HEK293 (cell line): ENCODE results near the gene BOC.
A peak's percentile ranks its signal among the peaks of the same experiment; 100 is the strongest.

Experiments used
- CTCF ChIA-PET: fragments of 350-600 bp; formaldehyde crosslinking; extraction: SDS; loops from one replicate; lab custom pipeline; 2021; ENCODE audit warnings: antibody characterized with exemption; lab: Yijun Ruan, JAX
- POLR2A ChIA-PET: fragments of 300-600 bp; formaldehyde crosslinking; extraction: SDS; loops from one replicate; lab custom pipeline; 2020; ENCODE audit warnings: antibody characterized with exemption, inconsistent platforms; lab: Yijun Ruan, JAX
- H3K27ac ChIP-seq: fragments of 200-500 bp; sonication (Bioruptor generic); 2 replicates; pipeline ENCODE4 v1.5.1; 2014; ENCODE audit warnings: low read depth, low read length, control low read depth, inconsistent platforms; ENCODE audit errors: extremely low read depth
- H3K36me3 ChIP-seq, 2 experiments: fragments of 200-500 bp in 1 of 2; sonication (Bioruptor generic) in 1 of 2; 1 replicate in 1 of 2; 2 replicates in 1 of 2; pipeline ENCODE4 v1.5.1; 2014 to 2017; ENCODE audit warnings: inconsistent platforms in 2 of 2, low read length in 2 of 2; ENCODE audit not compliant: control insufficient read depth in 2 of 2, insufficient read depth in 1 of 2
- H3K4me1 ChIP-seq: fragments of 200-500 bp; sonication (Bioruptor generic); 2 replicates; pipeline ENCODE4 v1.5.1; 2014; ENCODE audit warnings: mild to moderate bottlenecking, low read length, inconsistent platforms; ENCODE audit not compliant: control insufficient read depth, insufficient read depth
- H3K4me3 ChIP-seq: 2 replicates; pipeline ENCODE4 v1.5.1; 2011; ENCODE audit warnings: low read depth, mild to moderate bottlenecking, control low read depth, low read length, moderate library complexity
- H3K9me3 ChIP-seq: fragments of 200-500 bp; sonication (Bioruptor generic); 2 replicates; pipeline ENCODE4 v1.5.1; 2014; ENCODE audit warnings: low read depth, low read length, inconsistent platforms; ENCODE audit not compliant: control insufficient read depth, insufficient read depth
- AEBP2 ChIP-seq: fragments of 450-650 bp; formaldehyde crosslinking; IDR thresholded peaks from 2 replicates; pipeline ENCODE4 v1.5.1; 2016; ENCODE audit warnings: missing biosample characterization, missing genetic modification characterization, borderline replicate concordance
- EGR2 ChIP-seq: fragments of 450-650 bp; formaldehyde crosslinking; IDR thresholded peaks from 2 replicates; pipeline ENCODE4 v1.5.1; 2016; ENCODE audit warnings: low read depth, missing biosample characterization, missing genetic modification characterization
- GLIS1 ChIP-seq: fragments of 450-650 bp; formaldehyde crosslinking; IDR thresholded peaks from 2 replicates; pipeline ENCODE4 v1.5.1; 2016; ENCODE audit warnings: missing biosample characterization, missing genetic modification characterization
- RBAK ChIP-seq: fragments of 450-650 bp; formaldehyde crosslinking; IDR thresholded peaks from 2 replicates; pipeline ENCODE4 v1.5.1; 2016; ENCODE audit warnings: missing biosample characterization, missing genetic modification characterization
- SCRT2 ChIP-seq: fragments of 450-650 bp; formaldehyde crosslinking; IDR thresholded peaks from 2 replicates; pipeline ENCODE4 v1.5.1; 2016; ENCODE audit warnings: missing biosample characterization, missing genetic modification characterization
- TRIM28 ChIP-seq: IDR thresholded peaks from 2 replicates; pipeline ENCODE4 v1.6.1; 2011; ENCODE audit warnings: low read length, control low read depth, borderline replicate concordance
- WT1 ChIP-seq: fragments of 450-650 bp; formaldehyde crosslinking; IDR thresholded peaks from 2 replicates; pipeline ENCODE4 v1.5.1; 2016; ENCODE audit warnings: missing biosample characterization, missing genetic modification characterization
- ZBTB26 ChIP-seq: fragments of 450-650 bp; formaldehyde crosslinking; optimal IDR thresholded peaks from 2 replicates; pipeline ENCODE3; 2016; ENCODE audit warnings: missing biosample characterization, mild to moderate bottlenecking, missing genetic modification characterization
- ZFHX2 ChIP-seq: fragments of 450-650 bp; formaldehyde crosslinking; conservative IDR thresholded peaks from 2 replicates; pipeline ENCODE4 v1.5.1; 2016; ENCODE audit warnings: missing biosample characterization, missing genetic modification characterization
- ZFP37 ChIP-seq: fragments of 450-650 bp; formaldehyde crosslinking; IDR thresholded peaks from 2 replicates; pipeline ENCODE4 v1.5.1; 2016; ENCODE audit warnings: missing biosample characterization, missing genetic modification characterization
- ZNF157 ChIP-seq: fragments of 450-650 bp; formaldehyde crosslinking; IDR thresholded peaks from 2 replicates; pipeline ENCODE4 v1.5.1; 2016; ENCODE audit warnings: missing biosample characterization, missing genetic modification characterization
- ZNF169 ChIP-seq: fragments of 450-650 bp; formaldehyde crosslinking; IDR thresholded peaks from 2 replicates; pipeline ENCODE4 v1.5.1; 2016; ENCODE audit warnings: missing biosample characterization, missing genetic modification characterization
- ZNF175 ChIP-seq: fragments of 450-650 bp; formaldehyde crosslinking; IDR thresholded peaks from 2 replicates; pipeline ENCODE4 v1.5.1; 2016; ENCODE audit warnings: missing biosample characterization, missing genetic modification characterization
- ZNF341 ChIP-seq: fragments of 450-650 bp; formaldehyde crosslinking; IDR thresholded peaks from 2 replicates; pipeline ENCODE4; 2016; ENCODE audit warnings: low read depth, missing biosample characterization, missing genetic modification characterization
- ZNF354C ChIP-seq: fragments of 450-650 bp; formaldehyde crosslinking; IDR thresholded peaks from 2 replicates; pipeline ENCODE4 v1.5.1; 2016; ENCODE audit warnings: missing biosample characterization, missing genetic modification characterization, low read depth, borderline replicate concordance
- ZNF391 ChIP-seq: fragments of 450-650 bp; formaldehyde crosslinking; IDR thresholded peaks from 2 replicates; pipeline ENCODE4 v1.5.1; 2016; ENCODE audit warnings: low read depth, missing biosample characterization, missing genetic modification characterization, borderline replicate concordance
- ZNF398 ChIP-seq: fragments of 450-650 bp; formaldehyde crosslinking; IDR thresholded peaks from 2 replicates; pipeline ENCODE4 v1.5.1; 2017; ENCODE audit warnings: missing biosample characterization, missing genetic modification characterization
- ZNF513 ChIP-seq: fragments of 450-650 bp; IDR thresholded peaks from 2 replicates; pipeline ENCODE4 v1.5.1; 2018; ENCODE audit warnings: missing biosample characterization, missing genetic modification characterization
- ZNF677 ChIP-seq: fragments of 450-650 bp; IDR thresholded peaks from 2 replicates; pipeline ENCODE4 v1.5.0; 2018; ENCODE audit warnings: missing biosample characterization, mild to moderate bottlenecking, missing genetic modification characterization, moderate library complexity
- ZNF701 ChIP-seq: fragments of 450-650 bp; formaldehyde crosslinking; IDR thresholded peaks from 2 replicates; pipeline ENCODE4 v1.5.1; 2016; ENCODE audit warnings: missing biosample characterization, missing genetic modification characterization
- ZNF704 ChIP-seq: fragments of 450-650 bp; formaldehyde crosslinking; IDR thresholded peaks from 2 replicates; pipeline ENCODE4 v1.5.1; 2016; ENCODE audit warnings: missing biosample characterization, missing genetic modification characterization
- ZNF768 ChIP-seq: fragments of 450-650 bp; formaldehyde crosslinking; IDR thresholded peaks from 2 replicates; pipeline ENCODE4 v1.5.1; 2018; ENCODE audit warnings: missing biosample characterization, mild to moderate bottlenecking, missing genetic modification characterization

BOC gene

GRCh38 chr3:113240841-113241240, 29.5 kb downstream of the BOC start:
- POLR2A ChIA-PET, result no interaction called here
- CTCF ChIA-PET, result interaction anchor here (0.6 kb wide), 2 partner anchors 174 to 190 kb away, joined by 3 read pairs; no protein-coding TSS in a partner anchor
- H3K27ac ChIP-seq, result no peak overlapping the region
- H3K9me3 ChIP-seq, result no peaks in the 10 kb centered on the region
- H3K4me3 ChIP-seq, result no peak overlapping the region
- TF ChIP-seq RBAK (tag by site-specific recombination) (no peak), ZNF704 (no peak), ZNF175 (tag by site-specific recombination) (no peak), ZNF169 (tag by site-specific recombination) (no peak), ZNF391 (tag by site-specific recombination) (no peak), ZNF677 (tag by site-specific recombination) (no peak), AEBP2 (tag by site-specific recombination) (no peak), ZBTB26 (tag by site-specific recombination) (no peak), ZNF157 (tag by site-specific recombination) (no peak), ZNF354C (no peak), SCRT2 (tag by site-specific recombination) (no peak), ZNF701 (tag by site-specific recombination) (no peak)
- H3K36me3 ChIP-seq, result no peaks in the 10 kb centered on the region
- H3K4me1 ChIP-seq, result no peaks in the 10 kb centered on the region; the same call in 1 of the 2 replicates

- H3K4me3 ChIP-seq, result no peak overlapping the region
- no peaks in the 10 kb centered on the region for H3K36me3 ChIP-seq
- ChIA-PET POLR2A (no interaction called here), CTCF (interaction anchor here (0.6 kb wide), 1 partner anchor 175 kb away, joined by 3 read pairs; no protein-coding TSS in a partner anchor)
- no peak overlapping the region for H3K27ac ChIP-seq
- TF ChIP-seq WT1 (peak; percentile 91), ZNF341 (0 out of 2 replicates have a peak, but pooled peaks have one; percentile 21), ZFHX2 (tag by site-specific recombination) (peak; percentile 88), EGR2 (peak; percentile 91), ZNF768 (tag by site-specific recombination) (no peak), ZFP37 (tag by site-specific recombination) (no peak), ZNF513 (tag by site-specific recombination) (peak; percentile 29; the same call in 1 of the 2 replicates), TRIM28 (peak; percentile 71; the same call in 1 of the 2 replicates), ZNF398 (tag by site-specific recombination) (peak; percentile 87), GLIS1 (tag by site-specific recombination) (peak; percentile 38; the same call in 1 of the 2 replicates)
- no peaks in the 10 kb centered on the region; the same call in 1 of the 2 replicates for H3K4me1 ChIP-seq
- H3K9me3 ChIP-seq, result no peaks in the 10 kb centered on the region
Observed at GRCh38 chr3:113241292-113242095, 30.1 kb downstream of the BOC start.
